PC-3 (cell line): ENCODE data around the gene WWP2. TPM values are rescaled to one million over a fixed set of nuclear protein-coding genes. Genes with fewer than 3 reads are reported as not detected.

Experiments used
- ATAC-seq: fragments of 200-7000 bp; cut with Tn5 transposase; 2 replicates; pipeline ENCODE4 v1.9.1; 2020; ENCODE audit warnings: mild to moderate bottlenecking, moderate library complexity
- BruUV-seq: library from RNA; stranded (reverse); fragments of 400-500 nt; replicated peaks from 2 replicates; lab custom pipeline; 2021; lab: Mats Ljungman, UMichigan
- CTCF ChIA-PET: fragments of 300-600 bp; sonication (Branson Sonifier 250); formaldehyde crosslinking; loops from one replicate; lab custom pipeline; 2022; ENCODE audit warnings: antibody characterized with exemption; lab: Charles Lee
- POLR2A ChIA-PET: fragments of 300-600 bp; sonication (Branson Sonifier 250); formaldehyde crosslinking; loops from one replicate; lab custom pipeline; 2022; ENCODE audit warnings: antibody characterized with exemption; ENCODE audit not compliant: unreplicated experiment; lab: Charles Lee
- DNase-seq: peaks from one replicate; pipeline ENCODE4 v3.0.0-alpha.2; 2015
- H2AFZ ChIP-seq: fragments of 300-600 bp; sonication (generic); 2 replicates; pipeline ENCODE4 v1.6.0; 2016; ENCODE audit warnings: antibody characterized with exemption, low read length
- H3F3A ChIP-seq: fragments of 300-600 bp; sonication (generic); one replicate; pipeline ENCODE4 v1.6.0; 2017; ENCODE audit warnings: antibody characterized with exemption, low read length, control low read depth, mild to moderate bottlenecking; ENCODE audit not compliant: unreplicated experiment
- H3K27ac ChIP-seq: fragments of 300-600 bp; sonication (generic); 2 replicates; pipeline ENCODE4 v1.5.1; 2016; ENCODE audit warnings: mild to moderate bottlenecking, low read length
- H3K27me3 ChIP-seq: fragments of 300-600 bp; sonication (generic); 2 replicates; pipeline ENCODE4 v1.6.1; 2016; ENCODE audit warnings: low read length, mixed read lengths
- H3K36me3 ChIP-seq: fragments of 300-600 bp; sonication (generic); 2 replicates; pipeline ENCODE4 v1.6.1; 2016; ENCODE audit warnings: low read depth, mixed run types, low read length, mixed read lengths
- H3K4me1 ChIP-seq: fragments of 300-600 bp; sonication (generic); 2 replicates; pipeline ENCODE4 v1.5.1; 2016; ENCODE audit warnings: low read length; ENCODE audit not compliant: insufficient read depth
- H3K4me2 ChIP-seq: fragments of 300-600 bp; sonication (generic); 2 replicates; pipeline ENCODE4 v1.6.0; 2016; ENCODE audit warnings: low read length
- H3K4me3 ChIP-seq: fragments of 300-600 bp; sonication (generic); 2 replicates; pipeline ENCODE4 v1.5.1; 2016; ENCODE audit warnings: mild to moderate bottlenecking, low read length, mixed read lengths
- H3K79me2 ChIP-seq: fragments of 300-600 bp; sonication (generic); 2 replicates; pipeline ENCODE4 v1.6.1; 2017; ENCODE audit warnings: low read length, mixed read lengths
- H3K9ac ChIP-seq: fragments of 300-600 bp; sonication (generic); 2 replicates; pipeline ENCODE4 v1.6.0; 2016; ENCODE audit warnings: mild to moderate bottlenecking, low read length
- H3K9me2 ChIP-seq: fragments of 300-600 bp; sonication (generic); replicated peaks from 2 replicates; pipeline ENCODE4 v1.6.1; 2016; ENCODE audit warnings: mixed run types, low read length, mixed read lengths
- H3K9me3 ChIP-seq: fragments of 300-600 bp; sonication (generic); 2 replicates; pipeline ENCODE4 v1.6.1; 2016; ENCODE audit warnings: low read length, mixed read lengths
- H4K20me1 ChIP-seq: fragments of 300-600 bp; sonication (generic); 2 replicates; pipeline ENCODE4 v1.6.1; 2016; ENCODE audit warnings: low read length, mixed read lengths
- CTCF ChIP-seq: fragments of 300-600 bp; sonication (generic); conservative IDR thresholded peaks from 2 replicates; pipeline ENCODE4 v1.5.1; 2017; ENCODE audit warnings: antibody characterized with exemption, low read depth, mild to moderate bottlenecking, low read length
- EZH2 ChIP-seq: fragments of 300-600 bp; sonication (generic); IDR thresholded peaks from one replicate; pipeline ENCODE4 v1.6.1; 2017; ENCODE audit warnings: antibody characterized with exemption, mild to moderate bottlenecking, low read length; ENCODE audit not compliant: unreplicated experiment
- EZH2phosphoT487 ChIP-seq: fragments of 300-600 bp; sonication (generic); IDR thresholded peaks from 2 replicates; pipeline ENCODE4 v1.6.1; 2018; ENCODE audit warnings: mild to moderate bottlenecking, antibody characterized with exemption, low read length, borderline replicate concordance
- intact Hi-C: fragments of 100-400 bp; cut with micrococcal nuclease; formaldehyde crosslinking; loops from 2 replicates; pipeline ENCODE4 v1.9.0; 2023
- total RNA-seq: library from RNA; depleted of rRNA; stranded (reverse); fragments of >200 nt; gene quantifications from 2 replicates; pipeline ENCODE4 v1.2.3, GENCODE V29; 2014

The WWP2 gene
- total RNA-seq, 1 experiment from 2014 or later: 15.8 TPM

GRCh38 chr16:69721441-69721957 lies 40.6 kb upstream of the WWP2 start:
- DNase-seq (no peak), ATAC-seq (no peak)
- ChIA-PET CTCF (no interaction called here), POLR2A (no interaction called here)
- H3K36me3 ChIP-seq: peaks cover 10% of the 10 kb centered on the region
- no peaks in the 10 kb centered on the region for H3K9me2 ChIP-seq
- H3F3A ChIP-seq: no peaks in the 10 kb centered on the region
- BruUV-seq: no TSS peak
- intact Hi-C loops: no loop called here
- H3K27me3 ChIP-seq: no peaks in the 10 kb centered on the region
- peaks cover 7% of the 10 kb centered on the region; the same call in 1 of the 2 replicates for H4K20me1 ChIP-seq
- H3K79me2 ChIP-seq: peaks cover 63% of the 10 kb centered on the region
- no peaks in the 10 kb centered on the region for H3K9me3 ChIP-seq
- no peak overlapping the region for H3K4me2 ChIP-seq
- H2AFZ ChIP-seq: no peak overlapping the region
- no peak overlapping the region for H3K27ac ChIP-seq
- H3K9ac ChIP-seq: no peak overlapping the region
- H3K4me3 ChIP-seq: no peak overlapping the region
- H3K4me1 ChIP-seq: peaks cover 18% of the 10 kb centered on the region
- TF ChIP-seq EZH2: no peak
- no peak for TF ChIP-seq CTCF
- no peak for TF ChIP-seq EZH2phosphoT487

GRCh38 chr16:69724414-69724873 lies 37.7 kb upstream of the WWP2 start:
- no peak overlapping the region for H3K9ac ChIP-seq
- ChIA-PET CTCF (no interaction called here), POLR2A (interaction anchor here (0.6 kb wide), 1 partner anchor 138 kb away, joined by 4 read pairs; no protein-coding TSS in a partner anchor)
- no TSS peak for BruUV-seq
- peaks cover 85% of the 10 kb centered on the region for H3K79me2 ChIP-seq
- H3K27me3 ChIP-seq: no peaks in the 10 kb centered on the region
- H3K36me3 ChIP-seq: no peaks in the 10 kb centered on the region
- no peak overlapping the region for H3K27ac ChIP-seq
- H3K4me3 ChIP-seq: peak overlapping the region; percentile 85
- H3K4me1 ChIP-seq: peaks cover 37% of the 10 kb centered on the region
- no peaks in the 10 kb centered on the region for H3F3A ChIP-seq
- intact Hi-C loops: no loop called here
- no peak overlapping the region for H2AFZ ChIP-seq
- ATAC-seq (no peak), DNase-seq (no peak)
- no peaks in the 10 kb centered on the region for H3K9me2 ChIP-seq
- H3K4me2 ChIP-seq: peak overlapping the region; percentile 83
- TF ChIP-seq EZH2 (no peak), CTCF (no peak), EZH2phosphoT487 (no peak)
- peaks cover 7% of the 10 kb centered on the region; the same call in 1 of the 2 replicates for H4K20me1 ChIP-seq
- no peaks in the 10 kb centered on the region for H3K9me3 ChIP-seq

GRCh38 chr16:69724981-69725479 lies 37.1 kb upstream of the WWP2 start:
- BruUV-seq: no TSS peak
- Histone ChIP-seq H3K79me2 (peaks cover 82% of the 10 kb centered on the region), H3K9ac (peak overlapping the region; percentile 99; the same call in 1 of the 2 replicates), H3K4me3 (peak overlapping the region; percentile 85), H4K20me1 (peaks cover 7% of the 10 kb centered on the region; the same call in 1 of the 2 replicates), H3K9me3 (no peaks in the 10 kb centered on the region), H2AFZ (no peak overlapping the region), H3K4me1 (peaks cover 37% of the 10 kb centered on the region), H3K4me2 (peak overlapping the region; percentile 83), H3K27me3 (no peaks in the 10 kb centered on the region), H3K27ac (no peak overlapping the region), H3K36me3 (no peaks in the 10 kb centered on the region), H3K9me2 (no peaks in the 10 kb centered on the region), H3F3A (no peaks in the 10 kb centered on the region)
- DNase-seq (no peak), ATAC-seq (no peak)
- intact Hi-C loops: no loop called here
- no peak for TF ChIP-seq EZH2phosphoT487
- TF ChIP-seq CTCF: no peak
- no peak for TF ChIP-seq EZH2
- POLR2A ChIA-PET: interaction anchor here (0.6 kb wide), 2 partner anchors 137 to 1430 kb away, joined by 4 to 8 read pairs; no protein-coding TSS in a partner anchor
- CTCF ChIA-PET: no interaction called here
